HepG2 (cell line): ENCODE measurements around the gene DCC. TPM values are rescaled to one million over a fixed set of nuclear protein-coding genes. Genes with fewer than 3 reads are reported as not detected.

Experiments used
- ATAC-seq: fragments of 200-7000 bp; cut with Tn5 transposase; 3 replicates; pipeline ENCODE4 v1.9.1; 2020; ENCODE audit warnings: mild to moderate bottlenecking, moderate library complexity
- BruUV-seq: library from RNA; stranded (reverse); fragments of 400-500 nt; replicated peaks from 2 replicates; lab custom pipeline; 2021; lab: Mats Ljungman, UMichigan
- CTCF ChIA-PET: fragments of 300-600 bp; formaldehyde crosslinking; extraction: SDS; loops from one replicate; lab custom pipeline; 2021; ENCODE audit warnings: low total read pairs, inconsistent platforms, low intra/inter-chr PET ratio; lab: Yijun Ruan, JAX
- POLR2A ChIA-PET: fragments of 350-600 bp; sonication (Branson Sonifier 250); formaldehyde crosslinking; loops from one replicate; lab custom pipeline; 2020; ENCODE audit warnings: antibody characterized with exemption, inconsistent platforms; lab: Yijun Ruan, JAX
- DNase-seq: peaks from one replicate; pipeline ENCODE4 v3.0.0-alpha.2; 2015; ENCODE audit warnings: low spot score
- FAIRE-seq: peaks from 3 replicates; lab custom pipeline; 2011; peaks lifted over from hg19 to GRCh38; lab: Jason Lieb, UNC
- H2AFZ ChIP-seq: one replicate; pipeline ENCODE4 v1.6.1; 2011; ENCODE audit warnings: low read length, inconsistent platforms
- H3K27ac ChIP-seq: fragments of 300-600 bp; 3 replicates; pipeline ENCODE4 v1.8.0; 2011; ENCODE audit warnings: mixed run types, mild to moderate bottlenecking, mixed read lengths, low read length, inconsistent platforms; ENCODE audit not compliant: insufficient read depth; ENCODE audit errors: extremely low read length
- H3K27me3 ChIP-seq, 2 experiments: fragments of 200-600 bp in 1 of 2; 2 replicates in 1 of 2; 3 replicates in 1 of 2; pipeline versions ENCODE4 v1.6.0 to v1.8.0; 2011; ENCODE audit warnings: low read length in 2 of 2, mild to moderate bottlenecking in 2 of 2, moderate library complexity in 2 of 2, inconsistent platforms in 1 of 2; ENCODE audit not compliant: insufficient read depth in 2 of 2, control insufficient read depth in 1 of 2
- H3K36me3 ChIP-seq, 2 experiments: fragments of 200-600 bp in 1 of 2; replicated peaks in 1 of 2; 2 replicates in 1 of 2; 3 replicates in 1 of 2; pipeline versions ENCODE4 v1.5.1 to v1.8.0; 2011; ENCODE audit warnings: low read length in 2 of 2, inconsistent platforms in 1 of 2; ENCODE audit not compliant: insufficient read depth in 2 of 2, control insufficient read depth in 1 of 2
- H3K4me1 ChIP-seq: 2 replicates; pipeline ENCODE4 v1.5.1; 2012; ENCODE audit warnings: low read length, inconsistent platforms; ENCODE audit not compliant: insufficient read depth
- H3K4me2 ChIP-seq: 2 replicates; pipeline ENCODE4 v1.6.0; 2011; ENCODE audit warnings: low read depth, low read length, inconsistent platforms
- H3K4me3 ChIP-seq, 3 experiments: fragments of 200-600 bp in 1 of 3; sonication (generic), shearing (Covaris generic) in 1 of 3; replicated peaks in 1 of 3; 2 replicates each; pipeline ENCODE4 v1.5.1; 2011 to 2016; ENCODE audit warnings: low read length in 3 of 3, inconsistent platforms in 2 of 3, low read depth in 2 of 3, mild to moderate bottlenecking in 2 of 3, control low read depth in 1 of 3, mixed read lengths in 1 of 3; ENCODE audit not compliant: insufficient read depth in 1 of 3
- H3K79me2 ChIP-seq: one replicate; pipeline ENCODE4 v1.6.1; 2011; ENCODE audit warnings: low read length, inconsistent platforms; ENCODE audit not compliant: insufficient read depth
- H3K9ac ChIP-seq: 2 replicates; pipeline ENCODE4 v1.6.0; 2011; ENCODE audit warnings: mild to moderate bottlenecking, low read depth, low read length, inconsistent platforms; ENCODE audit not compliant: insufficient read depth
- H3K9me3 ChIP-seq: 2 replicates; pipeline ENCODE4 v1.5.1; 2012; ENCODE audit warnings: mild to moderate bottlenecking, low read length
- H4K20me1 ChIP-seq: 2 replicates; pipeline ENCODE4 v1.6.0; 2011; ENCODE audit warnings: inconsistent platforms, mild to moderate bottlenecking, low read length, moderate library complexity; ENCODE audit not compliant: insufficient read depth
- KIAA2018 ChIP-seq: sonication (generic); formaldehyde crosslinking; IDR thresholded peaks from 2 replicates; pipeline ENCODE4 v1.5.0; 2020; ENCODE audit warnings: mild to moderate bottlenecking, missing genetic modification reagents, borderline replicate concordance
- MTF2 ChIP-seq: sonication (generic); formaldehyde crosslinking; IDR thresholded peaks from 2 replicates; pipeline ENCODE4 v1.5.0; 2020; ENCODE audit warnings: missing genetic modification reagents, borderline replicate concordance
- ZBTB44 ChIP-seq: sonication (generic); formaldehyde crosslinking; IDR thresholded peaks from 2 replicates; pipeline ENCODE4 v1.4.0; 2020; ENCODE audit warnings: missing genetic modification reagents
- ZNF326 ChIP-seq: sonication (generic); formaldehyde crosslinking; IDR thresholded peaks from 2 replicates; pipeline ENCODE4 v1.4.0; 2020; ENCODE audit warnings: missing genetic modification reagents, borderline replicate concordance
- ZNF354B ChIP-seq: sonication (generic); formaldehyde crosslinking; IDR thresholded peaks from 2 replicates; pipeline ENCODE4 v1.8.0; 2022; ENCODE audit warnings: mild to moderate bottlenecking, missing genetic modification reagents
- ZNF891 ChIP-seq: sonication (generic); formaldehyde crosslinking; IDR thresholded peaks from 2 replicates; pipeline ENCODE4 v1.5.0; 2020; ENCODE audit warnings: mild to moderate bottlenecking, missing genetic modification reagents
- WGBS: methylation state at CpG from one replicate; pipeline ENCODE4 v1.1.6; 2017; ENCODE audit warnings: low lambda C conversion rate; 5-methylcytosine and 5-hydroxymethylcytosine counted together
- in situ Hi-C: cut with HindIII; loops from 2 replicates; pipeline ENCODE4 v1.10.0; 2017; ENCODE audit warnings: low pct_unique_long_range_greater_than_20kb; ENCODE audit not compliant: extremely low pct_ligation_motif_present
- intact Hi-C: fragments of 100-400 bp; cut with micrococcal nuclease; formaldehyde crosslinking; loops from one replicate; pipeline ENCODE4 v1.10.0; 2022; ENCODE audit not compliant: unreplicated experiment
- polyA plus RNA-seq, 8 experiments: library from polyadenylated mRNA; depleted of rRNA in 3 of 8; stranded (reverse) in 7 of 8; unstranded in 1 of 8; fragments of >200 nt; fragmentation: Illumina TruSeq in 4 of 8; extraction: Trizol in 4 of 8; gene quantifications; 2 replicates each; pipeline versions ENCODE4 v1.2.1 to v1.2.3, GENCODE V29; 2011 to 2016; ENCODE audit warnings: low read depth in 4 of 8, missing spikeins in 1 of 8, mixed read lengths in 1 of 8; ENCODE audit not compliant: insufficient read depth in 1 of 8
- total RNA-seq, 5 experiments: library from RNA; depleted of rRNA; stranded (reverse); fragments of >200 nt; fragmentation: Illumina TruSeq; extraction: Trizol; gene quantifications; 2 replicates each; pipeline ENCODE4 v1.2.3, GENCODE V29; 2016; ENCODE audit warnings: low read depth in 1 of 5

Gene DCC
- total and polyA plus RNA-seq, 2 of the 13 experiments (the other 11 are each of a cell fraction or from before 2014, with no cell fraction given): not detected

GRCh38 chr18:52596748-52597435 is 256.9 kb downstream of the DCC start:
- no peaks in the 10 kb centered on the region for H4K20me1 ChIP-seq
- no peaks in the 10 kb centered on the region for H3K79me2 ChIP-seq
- ATAC-seq (no peak), FAIRE-seq (no peak)
- no peaks in the 10 kb centered on the region for H3K36me3 ChIP-seq
- no peaks in the 10 kb centered on the region; a peak in 1 of 5 replicates for H3K27me3 ChIP-seq
- POLR2A ChIA-PET: no interaction called here
- no peak overlapping the region for H2AFZ ChIP-seq
- 0% methylated on average over 5 of the region's 5 CpGs for WGBS
- H3K4me3 ChIP-seq: no peak overlapping the region
- intact Hi-C loops: no loop called here
- no peak overlapping the region for H3K27ac ChIP-seq
- H3K9me3 ChIP-seq: peaks cover 7% of the 10 kb centered on the region; the same call in 1 of the 2 replicates
- H3K4me1 ChIP-seq: no peaks in the 10 kb centered on the region
- H3K9ac ChIP-seq: no peak overlapping the region
- no peak for TF ChIP-seq ZNF354B (CRISPR knock-in tag)
- no peak for TF ChIP-seq ZBTB44 (CRISPR knock-in tag)
- TF ChIP-seq ZNF326: no peak
- TF ChIP-seq ZNF891 (CRISPR knock-in tag): no peak
- TF ChIP-seq KIAA2018 (CRISPR knock-in tag): no peak
- no peak for TF ChIP-seq MTF2
- TF ChIP-seq, all 625 proteins: peak for 0
- BruUV-seq: no TSS peak
- CTCF ChIA-PET: no interaction called here
- no peak for DNase-seq
- H3K4me2 ChIP-seq: no peak overlapping the region
- in situ Hi-C loops: no loop called here
